Kidney glomerular epithelial cell (primary cell): ENCODE data around the gene SLC1A2.

ENCODE experiments used
- DNase-seq: peaks from one replicate; lab custom pipeline; 2025; lab: John Stamatoyannopoulos, UW

The SLC1A2 gene

DNA sequence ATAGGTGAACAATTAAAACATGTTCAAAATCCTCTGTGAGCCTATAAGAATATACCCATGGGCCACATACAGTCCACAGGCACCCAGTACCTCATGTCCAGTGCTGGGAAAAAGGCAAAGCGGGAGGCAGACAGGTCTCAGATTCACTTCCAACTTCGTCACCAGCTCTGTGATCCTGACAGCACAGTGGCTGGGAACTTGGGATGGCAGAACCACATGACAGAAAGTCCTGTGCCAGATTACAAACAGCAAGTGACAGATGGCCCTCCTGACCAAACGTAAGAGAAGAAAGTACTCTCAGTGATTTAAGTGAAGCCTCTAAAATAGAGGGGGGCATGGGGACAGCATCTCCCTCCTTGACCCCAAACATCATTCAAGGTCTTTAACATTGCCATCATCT lies 5.8 kb downstream of the SLC1A2 start:
- DNase-seq = no peak

DNA sequence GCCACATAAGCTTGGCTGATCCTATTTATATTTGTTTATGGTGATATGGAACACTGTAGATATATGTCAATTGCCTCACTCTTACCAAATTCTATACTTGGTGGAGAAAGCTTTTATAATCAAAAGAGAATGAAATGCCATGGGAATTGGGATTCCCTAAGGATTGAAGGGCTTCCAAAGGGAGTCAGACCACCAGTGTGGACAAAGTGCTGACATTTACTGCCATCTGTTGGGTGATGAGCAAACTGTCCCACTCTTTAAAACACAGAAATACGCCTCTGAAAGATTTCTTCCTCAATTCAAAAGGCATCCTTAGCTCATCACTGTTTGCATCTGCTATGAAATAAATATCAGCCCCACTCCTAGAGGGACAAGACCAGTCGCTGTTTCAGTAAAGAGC lies 7.1 kb downstream of the SLC1A2 start:
- no peak for DNase-seq

DNA sequence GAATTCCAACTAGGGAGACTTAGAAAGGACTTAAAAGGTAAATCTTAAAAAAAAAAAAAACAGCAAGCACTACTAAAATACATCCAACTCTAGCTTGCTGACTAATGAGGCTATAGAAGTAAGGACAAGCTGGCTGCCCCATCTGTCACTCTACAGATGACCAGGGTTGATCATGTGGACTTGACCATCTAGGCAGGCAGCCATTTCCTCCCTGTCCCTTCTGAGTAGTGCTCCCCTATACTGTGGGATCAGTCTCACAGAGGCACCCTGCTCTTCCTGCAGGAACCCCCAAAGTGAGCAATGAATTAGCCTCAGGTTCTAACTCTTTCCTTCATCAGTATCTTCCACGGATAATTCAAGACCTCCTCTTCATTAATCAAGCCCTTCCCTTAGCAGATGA lies 12.3 kb downstream of the SLC1A2 start:
- DNase-seq = no peak

DNA sequence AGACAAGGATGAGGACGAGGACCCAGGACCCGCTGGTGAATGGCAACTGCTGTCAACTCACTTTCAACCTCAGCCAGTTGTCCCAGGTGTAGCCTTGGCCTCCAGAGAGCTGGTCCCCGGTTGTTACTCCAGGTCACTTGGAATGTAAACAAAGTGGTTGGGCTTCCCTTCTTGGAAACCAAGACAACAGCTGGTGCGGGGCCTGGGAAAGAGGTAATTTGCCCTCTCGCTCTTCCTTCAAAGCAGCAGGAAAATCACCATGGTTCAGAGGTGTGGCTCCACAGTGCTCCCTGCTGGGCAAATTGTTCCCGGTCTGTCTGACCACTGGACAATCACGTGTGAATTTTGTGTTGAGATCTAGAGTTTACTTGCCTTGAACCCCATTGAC lies 15.0 kb downstream of the SLC1A2 start:
- DNase-seq = no peak

DNA sequence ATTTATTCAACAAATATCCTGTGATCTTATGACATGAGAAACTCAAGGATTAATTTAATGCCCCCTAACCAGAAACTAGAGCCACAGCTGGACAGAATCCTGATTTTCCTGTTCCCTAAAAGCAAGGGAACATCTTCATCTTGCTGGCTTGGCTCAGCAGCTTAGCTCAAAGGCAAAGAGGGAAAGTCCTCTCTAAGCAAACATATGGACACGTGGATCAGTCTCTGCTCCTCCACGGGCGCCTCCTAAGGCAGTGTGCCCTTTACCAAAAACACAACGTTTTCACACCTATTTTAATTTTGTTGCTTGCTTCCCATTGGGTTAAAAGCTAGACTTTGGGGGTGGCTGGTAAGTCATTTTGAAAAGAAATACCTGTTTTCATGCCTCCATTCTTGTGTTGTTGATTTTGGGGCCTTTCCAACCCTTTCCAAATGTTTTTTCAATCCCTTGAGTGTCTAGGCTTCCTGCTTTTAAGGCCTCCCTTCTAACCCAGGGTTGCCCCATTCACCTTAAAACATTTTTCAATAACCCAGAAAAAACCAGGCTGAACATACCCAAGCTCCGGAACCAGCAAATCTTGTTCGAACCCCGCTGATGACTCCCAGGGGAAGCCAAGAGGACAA lies 15.5 kb downstream of the SLC1A2 start:
- no peak for DNase-seq

DNA sequence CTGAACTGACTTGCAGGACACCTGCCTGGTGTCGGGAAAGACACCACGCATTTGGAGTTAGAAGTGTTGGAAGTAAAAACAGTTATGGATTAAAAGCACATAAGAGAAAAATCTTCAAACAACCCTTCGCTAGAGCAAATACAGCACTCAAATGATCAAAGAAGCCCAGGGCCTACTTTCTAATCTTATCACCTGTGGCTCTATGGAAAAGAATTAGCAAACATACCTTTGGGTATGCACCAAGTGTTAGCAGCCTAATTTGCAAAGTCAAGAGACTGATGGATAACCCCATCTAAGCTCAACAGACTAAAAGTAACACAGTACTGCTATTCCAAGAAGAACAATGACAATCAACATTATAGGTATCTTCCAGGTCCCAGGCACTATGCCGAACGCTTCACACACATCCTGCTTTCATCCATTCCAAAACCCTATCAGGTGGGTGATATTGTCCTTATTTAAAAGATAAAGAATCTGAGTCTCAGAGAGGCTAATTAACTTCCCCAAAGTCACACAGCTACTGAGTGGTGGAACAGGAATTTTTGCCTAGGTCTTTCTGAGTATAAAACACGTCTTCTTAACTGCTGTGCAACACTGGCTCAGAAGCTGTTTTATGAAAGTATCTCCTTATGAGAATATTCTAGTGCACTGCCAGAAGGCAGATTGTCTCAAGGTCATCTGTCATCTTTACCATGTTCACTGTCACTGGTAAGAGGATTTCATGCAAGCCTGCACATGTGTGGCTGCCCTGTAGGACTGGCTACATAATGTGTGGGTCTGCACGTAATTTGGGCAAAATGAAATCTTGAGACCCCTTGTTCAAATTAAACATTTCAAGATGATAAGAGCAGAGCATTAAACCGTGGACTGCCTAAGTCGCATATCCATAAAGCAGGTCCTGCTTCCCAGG lies 16.4 kb downstream of the SLC1A2 start:
- DNase-seq = no peak

DNA sequence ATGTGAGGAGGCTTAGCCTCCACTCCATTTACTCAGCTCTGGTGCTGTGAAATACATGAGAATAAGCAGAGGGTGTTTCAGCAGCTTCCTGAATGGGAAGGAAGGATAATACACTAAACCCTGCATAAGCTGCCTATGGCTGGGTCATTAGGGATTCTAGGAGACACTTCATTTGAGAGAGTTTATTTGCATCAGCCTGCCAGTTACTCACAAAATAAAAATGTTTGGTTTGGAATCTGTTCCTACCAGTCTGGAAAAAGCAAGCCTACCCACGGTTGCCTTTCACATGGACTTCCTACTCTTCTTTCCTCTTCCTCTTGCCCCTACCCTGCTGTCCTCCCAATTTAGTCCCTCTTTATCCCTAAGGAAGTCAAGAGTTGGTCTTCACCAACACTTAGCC lies 20.5 kb downstream of the SLC1A2 start:
- no peak for DNase-seq

DNA sequence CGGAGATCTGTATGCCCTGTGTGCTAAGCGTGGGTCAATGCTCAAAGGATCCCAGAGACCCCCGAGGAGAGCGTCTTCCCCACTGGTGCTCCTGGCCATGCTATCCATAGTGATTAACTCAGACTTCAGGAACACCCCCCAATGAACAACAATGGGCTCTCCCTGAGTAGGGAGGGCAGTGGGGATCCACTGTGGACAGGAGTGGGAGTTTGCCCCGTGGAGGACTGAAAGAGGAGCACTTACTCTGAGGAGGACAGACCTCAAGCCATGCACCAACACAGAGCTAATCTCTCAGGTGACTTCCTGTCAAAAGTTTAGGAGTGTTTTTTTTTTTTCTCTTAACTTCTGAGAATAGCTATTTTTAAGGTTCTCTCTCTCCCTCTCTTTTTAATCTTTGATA lies 24.4 kb downstream of the SLC1A2 start:
- DNase-seq = no peak

DNA sequence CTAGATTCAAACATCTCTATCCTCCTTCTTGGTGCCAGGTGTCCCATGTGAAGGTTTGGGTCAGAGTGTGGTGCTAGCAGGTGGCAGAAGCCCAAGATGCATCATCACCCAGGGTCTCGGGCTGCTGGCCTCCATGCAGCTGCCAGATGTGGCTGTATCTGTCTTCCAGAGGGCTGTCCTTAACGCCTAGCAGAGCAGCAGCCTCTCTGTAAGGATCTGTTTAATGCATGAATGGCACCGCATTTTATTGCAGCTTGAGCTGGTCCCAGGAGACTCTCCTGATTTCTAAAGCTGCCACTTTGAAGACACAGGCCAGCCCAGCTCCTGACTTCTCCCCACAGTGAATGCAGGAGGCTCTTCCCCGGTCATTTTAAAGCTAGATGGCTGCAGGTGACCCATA lies 26.3 kb downstream of the SLC1A2 start:
- no peak for DNase-seq

DNA sequence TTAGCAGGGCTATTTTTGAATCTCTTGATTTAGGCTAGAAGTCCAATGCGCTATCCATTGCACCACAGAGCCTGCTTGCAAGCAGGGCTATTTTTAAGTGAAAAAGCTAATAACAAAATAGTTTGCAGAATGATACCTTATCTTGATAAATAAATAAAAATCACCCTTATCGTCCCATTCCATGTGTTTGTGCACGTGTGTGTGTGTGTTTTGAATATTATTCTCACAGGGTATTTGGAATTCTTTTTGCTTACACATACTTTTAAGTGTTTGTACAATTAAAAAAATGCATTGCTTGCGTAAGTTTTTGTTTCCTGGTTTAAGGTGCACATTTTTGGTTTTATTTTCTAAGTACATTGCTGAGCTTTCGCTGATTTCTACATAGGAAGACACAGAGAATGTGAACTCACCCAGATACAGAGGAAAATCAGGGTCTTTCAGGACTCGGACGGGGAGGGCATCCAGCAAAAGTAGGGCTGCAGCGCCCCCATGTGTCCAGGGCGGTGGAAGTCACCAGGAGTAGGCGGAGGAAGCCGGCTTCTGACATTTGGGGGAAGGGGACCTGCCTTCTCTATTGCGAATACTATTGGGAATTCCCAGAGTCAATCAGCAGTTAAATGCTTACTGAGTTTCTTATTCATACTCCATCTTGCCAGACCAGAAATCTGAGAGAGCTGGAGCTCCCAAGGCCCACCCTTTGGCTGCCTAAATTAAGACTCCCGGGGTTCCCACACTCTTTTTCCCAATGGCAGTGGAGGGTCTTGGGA lies 27.3 kb downstream of the SLC1A2 start:
- peak; percentile 53 for DNase-seq

DNA sequence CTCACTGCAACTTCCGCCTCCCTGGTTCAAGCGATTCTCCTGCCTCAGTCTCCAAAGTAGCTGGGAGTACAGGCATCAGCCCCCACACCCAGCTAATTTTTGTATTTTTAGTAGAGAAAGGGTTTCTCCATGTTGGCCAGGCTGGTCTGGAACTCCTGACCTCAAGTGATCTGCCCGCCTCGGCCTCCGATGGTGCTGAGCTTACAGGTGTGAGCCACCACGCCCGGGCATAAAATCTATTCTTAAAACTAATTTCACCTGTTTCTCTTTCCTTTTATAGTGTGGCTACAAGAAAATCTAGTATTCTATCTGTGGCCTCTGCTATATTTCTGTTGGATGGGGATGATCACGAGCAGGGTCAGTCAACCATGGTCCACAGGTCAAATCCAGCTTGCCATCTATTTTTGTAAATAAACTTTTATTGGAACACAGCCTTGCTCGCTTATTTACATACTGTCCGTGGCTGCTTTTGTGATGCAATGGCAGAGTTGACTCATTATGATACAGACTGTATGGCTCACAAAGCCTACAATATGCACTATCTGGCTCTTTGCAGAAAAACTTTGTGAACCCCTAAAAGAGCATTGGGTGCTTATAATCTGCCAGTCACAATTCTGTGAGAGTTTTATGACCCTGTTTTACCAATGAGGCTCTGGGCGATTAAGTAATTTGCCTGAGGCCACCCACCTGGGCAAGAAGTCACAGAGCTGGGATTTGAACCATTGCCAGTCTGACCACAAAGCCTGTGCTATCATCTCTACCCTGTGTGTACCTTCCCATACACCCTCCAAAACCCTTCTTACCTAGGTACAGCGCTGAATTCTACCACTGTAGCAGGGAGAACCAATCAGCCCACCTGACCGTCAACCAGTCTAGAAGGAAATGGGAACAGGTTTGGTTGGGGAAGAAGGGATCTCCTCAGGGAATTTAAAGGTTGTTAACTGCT lies 28.3 kb downstream of the SLC1A2 start:
- DNase-seq = no peak

DNA sequence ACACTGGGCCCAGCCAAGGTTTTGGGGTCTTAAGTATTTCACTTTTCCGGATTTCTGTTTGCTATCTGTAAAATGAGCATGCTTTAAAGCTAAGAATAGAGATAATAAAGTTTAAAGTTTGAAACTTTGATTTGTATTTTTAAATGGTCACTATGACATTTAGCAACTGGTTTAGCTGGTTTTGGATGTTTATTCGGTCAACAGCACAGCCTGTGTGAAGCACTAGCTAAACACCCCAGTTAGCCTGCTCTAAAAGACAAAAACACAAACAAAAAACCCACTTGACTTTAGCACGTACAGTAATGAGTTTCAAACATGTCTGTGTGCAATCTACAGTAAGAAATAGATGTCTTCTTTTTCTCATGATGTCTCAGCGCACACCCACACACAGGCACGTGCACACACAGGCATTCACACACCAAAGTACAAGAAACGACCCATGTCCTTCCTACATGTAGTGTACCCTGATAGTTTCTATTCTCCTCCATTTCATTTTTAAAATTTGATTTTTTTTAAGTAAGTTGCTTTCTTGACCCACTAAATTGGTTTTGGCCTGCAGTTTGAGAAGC lies 29.4 kb downstream of the SLC1A2 start:
- DNase-seq = no peak

DNA sequence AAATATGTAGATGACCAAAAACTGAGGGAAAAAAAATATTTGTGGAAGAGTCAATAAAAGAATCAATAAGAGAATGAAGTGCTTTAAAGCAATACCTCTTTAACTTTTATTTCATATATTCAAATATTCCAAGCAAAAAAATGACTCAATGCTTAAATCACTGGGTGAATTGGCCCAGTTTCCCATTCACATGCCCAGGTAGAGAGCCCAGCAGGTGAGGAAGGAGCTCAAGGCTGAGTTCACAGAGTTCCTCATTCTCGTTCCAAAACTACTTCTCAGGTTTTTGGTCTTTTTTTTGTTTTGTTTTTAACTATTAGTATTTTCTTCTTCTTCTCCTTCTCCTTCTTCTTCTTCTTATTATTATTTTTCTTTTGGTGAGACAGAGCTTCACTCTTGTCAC lies 30.2 kb downstream of the SLC1A2 start:
- DNase-seq = no peak

DNA sequence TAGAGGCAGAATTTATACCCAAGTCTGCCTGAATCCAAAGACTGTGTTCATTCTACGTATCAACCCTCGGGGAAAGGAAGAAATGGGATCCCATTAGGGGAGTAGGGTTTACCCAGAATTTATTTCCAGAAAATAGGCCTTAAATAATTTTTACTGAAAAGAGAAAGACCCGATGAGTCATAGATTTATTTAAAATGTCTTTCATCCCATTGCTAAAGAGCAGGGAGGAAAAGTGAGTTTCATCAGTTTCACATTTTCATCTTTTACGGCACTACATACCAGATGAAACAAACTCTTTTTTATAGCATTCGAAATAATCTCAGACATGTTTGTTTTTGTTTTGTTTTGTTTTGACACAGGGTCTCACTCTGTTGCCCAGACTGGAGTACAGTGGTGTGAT lies 31.3 kb downstream of the SLC1A2 start:
- DNase-seq = no peak

DNA sequence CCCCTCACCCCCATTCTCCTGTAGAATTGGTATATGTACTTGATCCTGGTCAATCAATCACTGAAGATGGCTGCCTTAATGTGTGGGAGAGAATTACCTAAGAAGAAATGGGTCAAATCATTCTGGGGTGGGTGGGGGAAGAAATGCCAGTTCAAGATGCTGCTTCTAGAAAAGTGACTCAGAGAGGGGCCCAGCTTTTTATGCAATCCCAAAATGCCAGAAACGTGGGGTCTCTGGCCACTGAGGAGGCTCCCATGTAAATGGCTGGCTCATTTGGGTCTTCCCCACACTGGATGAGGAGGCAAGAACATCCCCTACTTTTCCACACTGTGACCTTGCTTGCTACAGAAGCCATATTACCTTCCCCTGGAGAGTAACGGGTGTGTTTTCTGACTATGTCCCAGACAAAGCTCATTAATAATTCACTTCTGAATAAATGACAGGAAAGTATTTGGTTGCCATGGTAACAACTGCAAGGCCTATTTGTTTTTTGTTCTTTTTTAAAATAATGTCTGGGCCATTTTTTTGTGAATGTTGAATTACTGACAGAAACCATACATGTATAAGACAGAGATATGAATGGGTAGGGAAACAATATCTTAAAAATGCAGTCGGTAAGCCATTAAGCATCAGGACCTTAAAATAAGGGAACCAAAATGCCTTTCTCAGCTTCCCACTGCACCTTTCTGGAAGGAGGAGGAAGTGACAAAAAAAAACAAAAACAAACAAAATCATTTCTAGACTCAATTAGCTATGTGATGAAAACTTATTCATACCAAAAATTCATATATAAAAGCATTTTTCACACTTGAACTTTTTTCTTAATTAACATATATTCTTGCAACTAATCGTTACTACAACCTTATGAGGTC lies 32.0 kb downstream of the SLC1A2 start:
- peak; percentile 45 for DNase-seq

DNA sequence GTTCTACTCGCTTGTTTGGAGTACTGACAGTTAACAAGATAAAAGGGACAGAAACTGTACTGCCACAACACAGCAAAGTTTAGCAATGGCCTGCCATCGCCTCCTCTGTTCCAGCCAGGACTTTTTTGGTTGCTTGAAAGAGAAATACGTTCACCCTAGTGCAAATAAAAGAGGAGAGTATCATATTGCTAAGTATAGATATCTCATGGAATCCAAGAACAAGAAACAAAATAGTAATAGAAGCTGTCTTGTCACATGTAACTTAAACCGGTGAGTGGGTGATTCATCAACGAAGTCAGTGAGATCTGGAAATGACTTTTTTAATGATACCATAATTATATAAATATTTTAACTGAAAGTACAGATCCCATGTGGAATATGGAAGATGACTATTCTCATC lies 35.4 kb downstream of the SLC1A2 start:
- no peak for DNase-seq

DNA sequence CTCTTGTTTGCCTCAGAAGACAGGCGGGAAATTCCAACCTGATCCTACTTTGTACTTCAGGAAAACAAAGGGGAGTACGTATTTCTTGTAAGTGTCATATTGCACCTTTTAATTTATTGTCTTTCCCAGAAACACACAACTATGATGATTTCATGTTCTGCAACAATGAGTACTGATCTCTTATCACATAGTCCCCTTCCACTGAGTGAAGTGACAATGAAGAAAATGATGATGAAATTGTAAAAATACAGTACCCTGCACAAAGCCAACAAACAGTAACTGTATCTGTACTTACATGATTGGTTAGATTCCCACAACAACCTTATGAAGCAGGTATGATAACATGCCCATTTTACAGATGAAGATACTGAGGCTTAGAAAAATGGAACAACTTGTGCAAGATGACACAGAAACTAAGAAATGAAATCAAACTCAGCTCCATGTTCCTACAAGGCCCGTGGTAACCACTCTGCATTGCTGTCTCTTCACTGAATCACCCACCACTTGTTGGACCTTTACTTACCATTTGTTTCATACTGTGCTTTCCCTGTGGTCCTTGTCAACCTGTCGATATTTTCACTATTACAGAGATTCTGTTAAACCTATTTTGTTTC lies 37.5 kb downstream of the SLC1A2 start:
- no peak for DNase-seq

DNA sequence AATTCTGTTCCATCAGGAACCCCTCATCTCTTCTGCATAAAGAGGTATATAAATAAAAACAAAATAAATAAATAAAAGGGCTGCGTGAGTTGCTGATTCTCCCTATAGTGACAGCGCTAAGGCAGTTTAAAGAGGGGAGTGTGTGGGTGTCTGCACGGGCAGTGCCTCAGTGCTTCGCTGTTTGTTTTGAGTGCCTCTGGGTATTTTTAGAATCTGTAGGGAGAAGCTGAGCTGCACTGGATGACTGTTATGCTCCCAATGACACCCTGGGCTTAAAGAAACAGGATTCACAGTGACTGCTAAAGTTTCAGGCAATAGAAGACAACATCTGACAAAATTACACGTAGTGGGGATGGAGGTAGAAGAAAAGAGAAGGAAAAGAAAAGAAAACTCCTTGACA lies 38.8 kb downstream of the SLC1A2 start:
- DNase-seq = no peak

DNA sequence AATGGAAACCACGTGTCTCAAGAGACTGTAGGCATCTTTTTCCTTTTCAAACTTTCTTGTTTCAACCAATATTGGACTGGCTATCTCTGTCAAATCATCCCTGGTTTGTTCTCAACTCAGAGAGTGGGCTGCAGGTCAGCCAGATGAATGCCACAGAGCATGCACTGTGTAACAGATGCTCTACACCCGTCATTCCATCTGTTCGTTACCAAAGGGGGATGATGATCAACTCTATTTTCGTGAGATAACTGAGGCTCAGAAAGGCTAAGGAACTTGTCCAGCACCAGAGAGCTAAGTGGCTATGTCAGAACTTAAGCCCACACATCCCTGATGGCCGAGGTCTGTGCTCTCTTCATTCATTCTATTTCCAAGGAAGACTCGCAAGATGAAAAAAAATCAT lies 42.1 kb downstream of the SLC1A2 start:
- no peak for DNase-seq

DNA sequence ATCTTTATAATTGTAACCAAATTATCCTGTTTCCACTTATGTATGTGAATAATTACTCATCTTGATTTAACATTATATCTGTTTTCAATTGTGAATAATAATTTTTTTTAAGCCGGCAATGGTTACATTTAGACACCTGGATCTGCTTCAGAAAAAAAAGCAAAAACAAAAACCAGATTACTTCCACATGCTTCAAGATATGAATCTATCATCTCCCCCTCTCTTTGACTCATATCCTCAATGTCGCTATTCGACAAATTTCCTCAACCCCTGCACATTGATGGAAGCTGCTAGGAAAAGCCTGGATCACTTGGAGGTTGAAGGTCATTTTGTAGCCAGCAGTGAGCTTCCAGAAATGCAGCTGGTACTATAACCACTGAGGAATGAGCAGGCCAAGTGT lies 42.7 kb downstream of the SLC1A2 start:
- no peak for DNase-seq
